ENCODE measurements around the gene RASGEF1C.
"Not testable (repeated sequence)": the region's sequence is repeated elsewhere in the genome, so short reads cannot be mapped to it uniquely, and the experiment has no call there.

DNA sequence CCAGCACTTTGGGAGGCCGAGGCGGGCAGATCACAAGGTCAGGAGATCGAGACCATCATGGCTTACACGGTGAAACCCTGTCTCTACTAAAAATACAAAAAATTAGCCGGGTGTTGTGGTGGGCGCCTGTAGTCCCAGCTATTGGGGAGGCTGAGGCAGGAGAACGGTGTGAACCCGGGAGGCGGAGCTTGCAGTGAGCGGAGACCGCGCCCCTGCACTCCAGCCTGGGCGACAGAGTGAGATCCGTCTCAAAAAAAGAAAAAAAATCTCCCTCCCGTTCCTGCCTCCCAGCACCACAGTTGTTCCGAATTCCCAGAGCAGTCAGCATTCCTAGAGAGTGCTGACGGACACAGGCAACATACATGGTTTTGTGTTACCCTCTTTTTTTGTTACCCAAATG is 82.9 kb downstream of the RASGEF1C start:
- TF ChIP-seq, protein P1, sequence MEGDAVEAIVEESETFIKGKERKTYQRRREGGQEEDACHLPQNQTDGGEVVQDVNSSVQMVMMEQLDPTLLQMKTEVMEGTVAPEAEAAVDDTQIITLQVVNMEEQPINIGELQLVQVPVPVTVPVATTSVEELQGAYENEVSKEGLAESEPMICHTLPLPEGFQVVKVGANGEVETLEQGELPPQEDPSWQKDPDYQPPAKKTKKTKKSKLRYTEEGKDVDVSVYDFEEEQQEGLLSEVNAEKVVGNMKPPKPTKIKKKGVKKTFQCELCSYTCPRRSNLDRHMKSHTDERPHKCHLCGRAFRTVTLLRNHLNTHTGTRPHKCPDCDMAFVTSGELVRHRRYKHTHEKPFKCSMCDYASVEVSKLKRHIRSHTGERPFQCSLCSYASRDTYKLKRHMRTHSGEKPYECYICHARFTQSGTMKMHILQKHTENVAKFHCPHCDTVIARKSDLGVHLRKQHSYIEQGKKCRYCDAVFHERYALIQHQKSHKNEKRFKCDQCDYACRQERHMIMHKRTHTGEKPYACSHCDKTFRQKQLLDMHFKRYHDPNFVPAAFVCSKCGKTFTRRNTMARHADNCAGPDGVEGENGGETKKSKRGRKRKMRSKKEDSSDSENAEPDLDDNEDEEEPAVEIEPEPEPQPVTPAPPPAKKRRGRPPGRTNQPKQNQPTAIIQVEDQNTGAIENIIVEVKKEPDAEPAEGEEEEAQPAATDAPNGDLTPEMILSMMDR (CRISPR knock-in tag; IDR thresholded peaks at IDR 0.05), result not testable (repeated sequence)
- TF ChIP-seq, protein P2, sequence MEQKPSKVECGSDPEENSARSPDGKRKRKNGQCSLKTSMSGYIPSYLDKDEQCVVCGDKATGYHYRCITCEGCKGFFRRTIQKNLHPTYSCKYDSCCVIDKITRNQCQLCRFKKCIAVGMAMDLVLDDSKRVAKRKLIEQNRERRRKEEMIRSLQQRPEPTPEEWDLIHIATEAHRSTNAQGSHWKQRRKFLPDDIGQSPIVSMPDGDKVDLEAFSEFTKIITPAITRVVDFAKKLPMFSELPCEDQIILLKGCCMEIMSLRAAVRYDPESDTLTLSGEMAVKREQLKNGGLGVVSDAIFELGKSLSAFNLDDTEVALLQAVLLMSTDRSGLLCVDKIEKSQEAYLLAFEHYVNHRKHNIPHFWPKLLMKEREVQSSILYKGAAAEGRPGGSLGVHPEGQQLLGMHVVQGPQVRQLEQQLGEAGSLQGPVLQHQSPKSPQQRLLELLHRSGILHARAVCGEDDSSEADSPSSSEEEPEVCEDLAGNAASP (CRISPR knock-in tag; IDR thresholded peaks at IDR 0.05; ENCODE audit: borderline replicate concordance), result not testable (repeated sequence)
- TF ChIP-seq, protein P3, sequence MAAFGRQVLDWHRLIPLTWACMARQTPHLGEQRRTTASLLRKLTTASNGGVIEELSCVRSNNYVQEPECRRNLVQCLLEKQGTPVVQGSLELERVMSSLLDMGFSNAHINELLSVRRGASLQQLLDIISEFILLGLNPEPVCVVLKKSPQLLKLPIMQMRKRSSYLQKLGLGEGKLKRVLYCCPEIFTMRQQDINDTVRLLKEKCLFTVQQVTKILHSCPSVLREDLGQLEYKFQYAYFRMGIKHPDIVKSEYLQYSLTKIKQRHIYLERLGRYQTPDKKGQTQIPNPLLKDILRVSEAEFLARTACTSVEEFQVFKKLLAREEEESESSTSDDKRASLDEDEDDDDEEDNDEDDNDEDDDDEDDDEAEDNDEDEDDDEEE (CRISPR knock-in tag; IDR thresholded peaks at IDR 0.05), result not testable (repeated sequence)
- not testable (repeated sequence) for TF ChIP-seq KDM1A (CRISPR knock-in tag; IDR thresholded peaks at IDR 0.05); SAFB2 (CRISPR knock-in tag; IDR thresholded peaks at IDR 0.05; ENCODE audit: borderline replicate concordance, low read depth); YY1 (IDR thresholded peaks at IDR 0.05; ENCODE audit: insufficient read depth, insufficient replicate concordance, low read depth, low read length); BCL6 (CRISPR knock-in tag; IDR thresholded peaks at IDR 0.05); NFYC (CRISPR knock-in tag; IDR thresholded peaks at IDR 0.05); PTBP1 (IDR thresholded peaks at IDR 0.05; ENCODE audit: low read depth, low read length, poor library complexity, severe bottlenecking); GFI1 (CRISPR knock-in tag; IDR thresholded peaks at IDR 0.05; ENCODE audit: borderline replicate concordance); POLR2A (IDR thresholded peaks at IDR 0.05; ENCODE audit: insufficient read depth in 1 of 2, low read depth in 2 of 2, low read length in 2 of 2); ZNF563 (CRISPR knock-in tag; IDR thresholded peaks at IDR 0.05); ZSCAN29 (CRISPR knock-in tag; conservative IDR thresholded peaks at IDR 0.05)
- TF ChIP-seq, protein P4, sequence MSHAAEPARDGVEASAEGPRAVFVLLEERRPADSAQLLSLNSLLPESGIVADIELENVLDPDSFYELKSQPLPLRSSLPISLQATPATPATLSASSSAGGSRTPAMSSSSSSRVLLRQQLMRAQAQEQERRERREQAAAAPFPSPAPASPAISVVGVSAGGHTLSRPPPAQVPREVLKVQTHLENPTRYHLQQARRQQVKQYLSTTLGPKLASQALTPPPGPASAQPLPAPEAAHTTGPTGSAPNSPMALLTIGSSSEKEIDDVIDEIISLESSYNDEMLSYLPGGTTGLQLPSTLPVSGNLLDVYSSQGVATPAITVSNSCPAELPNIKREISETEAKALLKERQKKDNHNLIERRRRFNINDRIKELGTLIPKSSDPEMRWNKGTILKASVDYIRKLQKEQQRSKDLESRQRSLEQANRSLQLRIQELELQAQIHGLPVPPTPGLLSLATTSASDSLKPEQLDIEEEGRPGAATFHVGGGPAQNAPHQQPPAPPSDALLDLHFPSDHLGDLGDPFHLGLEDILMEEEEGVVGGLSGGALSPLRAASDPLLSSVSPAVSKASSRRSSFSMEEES (CRISPR knock-in tag; IDR thresholded peaks at IDR 0.05), result not testable (repeated sequence)
